Kidney (tissue), 14 donors: Measurements from ENCODE around the gene THAP6. TPM values are rescaled to one million over a fixed set of nuclear protein-coding genes. Genes with fewer than 3 reads are reported as not detected.
"Not testable (repeated sequence)": the region's sequence is repeated elsewhere in the genome, so short reads cannot be mapped to it uniquely, and the experiment has no call there.

Experiments
- DNase-seq, 5 donors: peaks; one replicate each; pipeline ENCODE4 v3.0.0-alpha.2; 2013 to 2020
- FAIRE-seq: peaks from 2 replicates; lab custom pipeline; 2012; peaks lifted over from hg19 to GRCh38; lab: Jason Lieb, UNC
- H3K27ac ChIP-seq, 2 donors: one replicate each; pipeline ENCODE4 v1.7.0; 2013; ENCODE audit warnings: low read depth in 2 of 2, low read length in 2 of 2, inconsistent platforms in 1 of 2
- H3K27me3 ChIP-seq: one replicate; pipeline ENCODE4 v1.7.1; 2013; ENCODE audit warnings: low read length, inconsistent platforms; ENCODE audit not compliant: control insufficient read depth, insufficient read depth
- H3K36me3 ChIP-seq, 3 donors: one replicate each; pipeline versions ENCODE4 v1.7.0 to v1.7.1; 2013; ENCODE audit warnings: low read length in 3 of 3, control low read depth in 1 of 3, inconsistent platforms in 1 of 3; ENCODE audit not compliant: insufficient read depth in 3 of 3, control insufficient read depth in 2 of 3
- H3K4me1 ChIP-seq, 3 donors: one replicate each; pipeline versions ENCODE4 v1.7.0 to v1.7.1; 2013; ENCODE audit warnings: low read length in 3 of 3, inconsistent platforms in 1 of 3, low read depth in 1 of 3; ENCODE audit not compliant: control insufficient read depth in 2 of 3, insufficient read depth in 2 of 3
- H3K4me3 ChIP-seq, 3 donors: one replicate each; pipeline versions ENCODE4 v1.7.0 to v1.8.1; 2013; ENCODE audit warnings: low read length in 3 of 3, control low read depth in 1 of 3, inconsistent platforms in 1 of 3
- H3K9ac ChIP-seq, 3 donors: one replicate each; pipeline versions ENCODE4 v1.7.0 to v1.7.1; 2013; ENCODE audit warnings: low read length in 3 of 3, control low read depth in 1 of 3, inconsistent platforms in 1 of 3
- H3K9me3 ChIP-seq, 3 donors: one replicate each; pipeline versions ENCODE4 v1.7.0 to v1.7.1; 2013; ENCODE audit warnings: low read length in 3 of 3, control low read depth in 1 of 3, inconsistent platforms in 1 of 3; ENCODE audit not compliant: control insufficient read depth in 2 of 3, insufficient read depth in 1 of 3
- CTCF ChIP-seq: IDR thresholded peaks from 3 replicates; pipeline ENCODE4 v1.5.1; 2012; ENCODE audit warnings: mild to moderate bottlenecking, moderate library complexity, borderline replicate concordance; ENCODE audit not compliant: insufficient read depth; ENCODE audit errors: extremely low read depth
- intact Hi-C: fragments of 100-400 bp; cut with DNase I; formaldehyde crosslinking; loops from one replicate; pipeline ENCODE4 v1.11.1; 2022
- polyA plus RNA-seq: library from polyadenylated mRNA; stranded (reverse); fragments of 350-450 nt; fragmentation: Illumina TruSeq; extraction: RNeasy Lipid Tissue Mini Kit (QIAGEN cat#74804); gene quantifications from one replicate; pipeline ENCODE4 v1.2.3, GENCODE V29; 2014; ENCODE audit warnings: low read depth, low replicate concordance; ENCODE audit not compliant: insufficient read depth
- total RNA-seq: library from RNA; stranded (reverse); fragmentation: NEBNext Ultra II Directional; extraction: Animal tissue kit (Norgen Biotek cat#: 25700); gene quantifications from one replicate; pipeline ENCODE4 v1.2.1, GENCODE V29; 2021
- donor health status: control.
- donor health status: control.
- donor health status: control.
- donor health status: control.
- donor health status: control.
- donor health status: DM: yes; HTN: yes; CAD: no.
- donor health status: Normal renal cell carcinoma (clear cell type).

THAP6 gene
- total and polyA plus RNA-seq, 2 donors from 2014 or later = 6.4 to 22.1 TPM

- H3K9ac ChIP-seq, H3K36me3 ChIP-seq, H3K9me3 ChIP-seq, H3K4me3 ChIP-seq, DNase-seq, FAIRE-seq, H3K27me3 ChIP-seq, H3K4me1 ChIP-seq, H3K27ac ChIP-seq, intact Hi-C loops: not testable (repeated sequence)
Measured at GRCh38 chr4:75537308-75537707, 23.0 kb downstream of the THAP6 start.

GRCh38 chr4:75542824-75543223 is 28.6 kb downstream of the THAP6 start:
- FAIRE-seq (no peak), DNase-seq (no peak)
- H3K9me3 ChIP-seq = no peaks in the 10 kb centered on the region
- no peak for TF ChIP-seq CTCF
- H3K4me1 ChIP-seq = no peaks in the 10 kb centered on the region
- no peak overlapping the region for H3K27ac ChIP-seq
- intact Hi-C loops = no loop called here
- no peaks in the 10 kb centered on the region for H3K27me3 ChIP-seq
- H3K9ac ChIP-seq = no peak overlapping the region
- H3K4me3 ChIP-seq = no peak overlapping the region
- peaks cover 0 to 5% (median 2%) of the 10 kb centered on the region in 3 donors for H3K36me3 ChIP-seq

- H3K4me1 ChIP-seq, H3K27me3 ChIP-seq, intact Hi-C loops, H3K4me3 ChIP-seq, H3K9me3 ChIP-seq, H3K36me3 ChIP-seq, FAIRE-seq, DNase-seq, H3K9ac ChIP-seq, H3K27ac ChIP-seq: not testable (repeated sequence)
Measured at GRCh38 chr4:75544220-75544619, 29.9 kb downstream of the THAP6 start.

GRCh38 chr4:75544870-75545269 is 30.6 kb downstream of the THAP6 start:
- TF ChIP-seq CTCF = no peak
- no peak for DNase-seq
- Histone ChIP-seq H3K4me1 (no peaks in the 10 kb centered on the region), H3K36me3 (peaks cover 0 to 5% (median 2%) of the 10 kb centered on the region in 3 donors), H3K9me3 (no peaks in the 10 kb centered on the region), H3K4me3 (no peak overlapping the region), H3K27me3 (no peaks in the 10 kb centered on the region), H3K27ac (no peak overlapping the region), H3K9ac (no peak overlapping the region)
- intact Hi-C loops = no loop called here
- FAIRE-seq = no peak

GRCh38 chr4:75545526-75545925 is 31.3 kb downstream of the THAP6 start:
- intact Hi-C loops = no loop called here
- TF ChIP-seq CTCF = no peak
- Histone ChIP-seq H3K4me1 (no peaks in the 10 kb centered on the region), H3K36me3 (peaks cover 0 to 5% (median 2%) of the 10 kb centered on the region in 3 donors), H3K9me3 (no peaks in the 10 kb centered on the region), H3K27ac (no peak overlapping the region), H3K27me3 (no peaks in the 10 kb centered on the region), H3K9ac (no peak overlapping the region), H3K4me3 (no peak overlapping the region)
- no peak for DNase-seq
- no peak for FAIRE-seq
